ENCODE results near the gene SLC48A1.

The SLC48A1 gene

DNA sequence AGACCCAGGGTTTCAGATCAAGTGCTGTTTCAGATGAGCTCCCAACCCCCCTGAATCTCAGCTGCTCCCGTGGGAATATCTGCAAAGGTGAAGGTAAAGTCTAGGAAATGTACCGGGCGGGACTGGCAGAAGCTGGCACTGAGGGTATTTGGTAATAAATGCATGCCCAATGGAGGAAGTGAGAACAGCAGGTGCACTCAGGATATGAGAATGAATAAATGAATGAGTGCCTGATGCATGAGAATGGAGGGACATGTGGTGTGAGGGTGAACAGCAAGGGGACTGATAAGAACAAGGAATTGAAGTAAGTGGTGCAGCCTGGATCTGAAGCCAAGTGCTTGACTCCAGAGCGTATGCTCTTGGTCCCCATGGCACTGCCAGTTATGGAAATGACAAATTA is 25.9 kb upstream of the SLC48A1 start:
- DNase-seq (ENCODE audit: low read depth): no peak
- TF ChIP-seq, protein P1, sequence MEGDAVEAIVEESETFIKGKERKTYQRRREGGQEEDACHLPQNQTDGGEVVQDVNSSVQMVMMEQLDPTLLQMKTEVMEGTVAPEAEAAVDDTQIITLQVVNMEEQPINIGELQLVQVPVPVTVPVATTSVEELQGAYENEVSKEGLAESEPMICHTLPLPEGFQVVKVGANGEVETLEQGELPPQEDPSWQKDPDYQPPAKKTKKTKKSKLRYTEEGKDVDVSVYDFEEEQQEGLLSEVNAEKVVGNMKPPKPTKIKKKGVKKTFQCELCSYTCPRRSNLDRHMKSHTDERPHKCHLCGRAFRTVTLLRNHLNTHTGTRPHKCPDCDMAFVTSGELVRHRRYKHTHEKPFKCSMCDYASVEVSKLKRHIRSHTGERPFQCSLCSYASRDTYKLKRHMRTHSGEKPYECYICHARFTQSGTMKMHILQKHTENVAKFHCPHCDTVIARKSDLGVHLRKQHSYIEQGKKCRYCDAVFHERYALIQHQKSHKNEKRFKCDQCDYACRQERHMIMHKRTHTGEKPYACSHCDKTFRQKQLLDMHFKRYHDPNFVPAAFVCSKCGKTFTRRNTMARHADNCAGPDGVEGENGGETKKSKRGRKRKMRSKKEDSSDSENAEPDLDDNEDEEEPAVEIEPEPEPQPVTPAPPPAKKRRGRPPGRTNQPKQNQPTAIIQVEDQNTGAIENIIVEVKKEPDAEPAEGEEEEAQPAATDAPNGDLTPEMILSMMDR (IDR thresholded peaks at IDR 0.05; ENCODE audit: control insufficient read depth, insufficient read depth, low read depth, low read length, missing control alignments): no peak
- H3K4me3 ChIP-seq (ENCODE audit: control insufficient read depth, low read depth, low read length): no peak overlapping the region

DNA sequence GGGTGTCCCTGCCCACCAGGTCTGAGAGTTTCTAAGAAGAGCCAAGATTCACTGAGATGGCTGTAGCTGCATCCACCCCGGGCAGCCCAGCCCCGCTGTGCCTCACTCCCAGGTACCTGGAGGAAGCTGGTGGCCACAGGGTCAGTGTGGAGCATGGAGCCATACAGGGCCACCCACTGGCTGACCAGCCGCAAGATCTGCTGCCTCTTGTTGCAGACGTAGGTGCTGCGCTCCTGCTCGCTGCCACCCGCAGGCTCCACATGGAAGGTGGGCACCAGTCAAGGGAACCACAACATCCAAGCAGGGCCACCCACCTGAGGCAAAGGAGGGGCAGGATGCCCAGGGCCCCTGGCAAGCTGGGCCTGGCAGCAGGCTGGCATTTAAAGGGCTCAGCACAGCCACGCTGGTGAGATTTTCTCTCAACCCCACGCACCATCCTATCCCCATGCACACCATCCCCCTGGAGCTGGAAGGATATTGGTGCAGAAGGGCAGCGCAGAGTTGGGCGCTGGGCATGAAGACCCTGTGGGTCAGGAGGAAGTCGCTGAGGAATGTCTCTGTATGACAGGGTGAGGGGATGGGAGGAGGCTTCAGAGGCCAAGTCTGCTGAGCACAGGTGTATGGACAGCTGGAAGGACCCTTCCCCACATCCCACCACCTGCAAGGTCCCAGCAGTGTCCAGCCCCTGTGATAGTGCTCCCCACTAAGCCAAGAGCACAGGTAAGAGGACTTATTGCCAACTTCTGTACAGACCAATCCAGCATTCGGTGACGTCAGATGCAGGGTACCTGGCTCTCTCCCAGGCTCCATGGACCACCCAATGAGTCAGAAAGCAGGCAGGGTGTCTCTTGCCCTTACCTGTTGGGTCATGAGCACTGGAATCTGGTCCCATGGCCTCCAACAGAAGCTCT is 25.2 kb upstream of the SLC48A1 start:
- H3K4me3 ChIP-seq (ENCODE audit: control insufficient read depth, low read depth, low read length): no peak overlapping the region
- TF ChIP-seq, protein P1 (IDR thresholded peaks at IDR 0.05; ENCODE audit: control insufficient read depth, insufficient read depth, low read depth, low read length, missing control alignments): no peak
- no peak for DNase-seq (ENCODE audit: low read depth)

DNA sequence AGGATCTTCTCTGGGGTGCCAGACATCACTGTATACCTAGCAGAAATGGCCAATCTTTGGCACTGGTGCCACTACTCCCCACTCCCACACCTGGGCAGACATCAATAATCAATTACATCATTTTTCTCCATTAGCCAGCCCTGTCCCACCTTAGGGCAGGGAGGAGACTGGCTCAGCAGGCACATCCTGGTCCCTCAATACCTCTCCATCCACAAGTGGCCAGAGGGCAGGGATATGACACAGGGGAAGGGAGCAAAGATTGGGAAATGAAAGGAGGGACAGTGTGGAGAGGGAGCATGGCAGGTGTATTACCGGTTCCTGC is 24.6 kb upstream of the SLC48A1 start:
- TF ChIP-seq, protein P1 (IDR thresholded peaks at IDR 0.05; ENCODE audit: control insufficient read depth, insufficient read depth, low read depth, low read length, missing control alignments): no peak
- no peak for DNase-seq (ENCODE audit: low read depth)
- no peak overlapping the region for H3K4me3 ChIP-seq (ENCODE audit: control insufficient read depth, low read depth, low read length)

DNA sequence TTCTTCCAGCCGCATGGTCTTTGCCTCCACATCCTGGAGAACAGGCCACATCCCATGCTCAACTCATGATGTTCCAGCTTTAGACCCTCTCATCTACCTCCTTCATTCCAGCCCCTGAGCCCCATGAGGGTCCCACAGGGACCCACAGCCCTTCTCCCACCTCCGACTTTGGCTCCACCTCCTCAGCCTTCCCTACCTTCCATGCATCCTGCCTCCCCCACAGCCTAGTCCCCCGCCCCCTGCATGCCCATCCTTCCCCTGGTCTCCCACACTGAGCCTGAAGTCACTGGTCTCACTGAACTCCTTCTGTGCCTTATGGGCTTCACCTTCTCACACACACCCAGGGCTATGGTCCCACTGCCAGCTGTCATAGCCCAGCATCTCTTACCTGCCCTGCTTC is 24.1 kb upstream of the SLC48A1 start:
- no peak for DNase-seq (ENCODE audit: low read depth)
- H3K4me3 ChIP-seq (ENCODE audit: control insufficient read depth, low read depth, low read length): no peak overlapping the region
- TF ChIP-seq, protein P1 (IDR thresholded peaks at IDR 0.05; ENCODE audit: control insufficient read depth, insufficient read depth, low read depth, low read length, missing control alignments): no peak

DNA sequence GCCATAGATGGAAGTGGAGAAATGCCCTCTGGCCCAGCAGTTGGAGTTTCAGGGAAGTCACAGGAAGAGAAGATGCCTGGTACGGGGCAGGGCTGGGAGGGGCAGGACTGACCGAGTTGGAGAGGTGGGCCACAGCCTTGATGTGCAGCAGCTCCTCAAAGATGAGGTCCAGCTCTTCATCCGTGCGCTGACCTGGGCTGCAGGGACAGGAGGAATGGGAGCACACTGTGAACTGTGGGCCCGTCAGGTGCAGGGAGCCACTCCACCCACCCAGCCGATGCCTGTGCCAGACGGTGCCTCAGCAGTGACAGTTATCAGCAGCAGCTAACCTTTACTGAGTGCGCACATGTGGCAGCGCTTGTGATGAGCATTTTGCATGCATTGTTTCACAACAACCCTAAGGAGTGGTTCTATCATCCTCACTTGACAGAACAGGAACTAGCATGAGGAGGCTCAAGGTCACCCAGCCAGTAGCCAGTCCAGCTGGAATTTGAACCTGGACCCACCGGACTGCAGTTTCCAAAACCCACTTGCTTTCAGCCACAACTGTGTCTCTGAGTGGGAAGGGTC is 22.7 kb upstream of the SLC48A1 start:
- no peak for DNase-seq (ENCODE audit: low read depth)
- TF ChIP-seq, protein P1 (IDR thresholded peaks at IDR 0.05; ENCODE audit: control insufficient read depth, insufficient read depth, low read depth, low read length, missing control alignments): no peak

DNA sequence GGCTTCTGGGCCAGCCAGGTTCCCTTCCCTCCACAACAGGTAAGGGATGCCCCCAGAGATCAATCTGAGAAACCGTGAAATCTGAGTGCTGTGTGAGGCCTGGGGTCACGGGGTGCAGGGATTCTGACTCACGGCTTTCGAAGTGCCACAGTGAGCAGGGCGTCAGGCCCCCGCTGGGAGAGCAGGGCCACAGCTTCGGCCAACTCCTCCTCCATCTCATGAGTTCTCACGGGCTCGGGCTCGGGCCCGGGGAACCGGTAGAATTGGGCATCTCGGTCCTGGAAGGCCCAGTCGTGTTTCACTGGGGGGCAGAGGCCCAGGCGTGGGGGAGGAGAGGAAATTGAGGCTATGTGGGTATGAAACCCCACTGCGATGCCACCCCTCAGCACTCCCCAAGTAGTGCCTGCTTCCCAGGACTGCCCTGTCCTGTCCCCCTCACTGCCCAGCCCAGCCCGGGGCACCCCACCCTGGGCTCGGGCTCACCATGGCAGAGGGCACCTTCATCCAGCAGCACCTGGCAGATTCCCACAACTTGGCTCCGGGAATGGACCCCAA is 22.0 kb upstream of the SLC48A1 start:
- no peak overlapping the region for H3K4me3 ChIP-seq (ENCODE audit: control insufficient read depth, low read depth, low read length)
- TF ChIP-seq, protein P1 (IDR thresholded peaks at IDR 0.05; ENCODE audit: control insufficient read depth, insufficient read depth, low read depth, low read length, missing control alignments): no peak
- DNase-seq (ENCODE audit: low read depth): no peak

More for the DNA sequence above, 22.7 kb upstream of the SLC48A1 start:
- no peak overlapping the region for H3K4me3 ChIP-seq (ENCODE audit: control insufficient read depth, low read depth, low read length)
